Measurements from ENCODE around the gene HELT.
"Not testable (repeated sequence)": the region's sequence is repeated elsewhere in the genome, so short reads cannot be mapped to it uniquely, and the experiment has no call there.

HELT gene, protein sequence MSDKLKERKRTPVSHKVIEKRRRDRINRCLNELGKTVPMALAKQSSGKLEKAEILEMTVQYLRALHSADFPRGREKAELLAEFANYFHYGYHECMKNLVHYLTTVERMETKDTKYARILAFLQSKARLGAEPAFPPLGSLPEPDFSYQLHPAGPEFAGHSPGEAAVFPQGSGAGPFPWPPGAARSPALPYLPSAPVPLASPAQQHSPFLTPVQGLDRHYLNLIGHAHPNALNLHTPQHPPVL

DNA sequence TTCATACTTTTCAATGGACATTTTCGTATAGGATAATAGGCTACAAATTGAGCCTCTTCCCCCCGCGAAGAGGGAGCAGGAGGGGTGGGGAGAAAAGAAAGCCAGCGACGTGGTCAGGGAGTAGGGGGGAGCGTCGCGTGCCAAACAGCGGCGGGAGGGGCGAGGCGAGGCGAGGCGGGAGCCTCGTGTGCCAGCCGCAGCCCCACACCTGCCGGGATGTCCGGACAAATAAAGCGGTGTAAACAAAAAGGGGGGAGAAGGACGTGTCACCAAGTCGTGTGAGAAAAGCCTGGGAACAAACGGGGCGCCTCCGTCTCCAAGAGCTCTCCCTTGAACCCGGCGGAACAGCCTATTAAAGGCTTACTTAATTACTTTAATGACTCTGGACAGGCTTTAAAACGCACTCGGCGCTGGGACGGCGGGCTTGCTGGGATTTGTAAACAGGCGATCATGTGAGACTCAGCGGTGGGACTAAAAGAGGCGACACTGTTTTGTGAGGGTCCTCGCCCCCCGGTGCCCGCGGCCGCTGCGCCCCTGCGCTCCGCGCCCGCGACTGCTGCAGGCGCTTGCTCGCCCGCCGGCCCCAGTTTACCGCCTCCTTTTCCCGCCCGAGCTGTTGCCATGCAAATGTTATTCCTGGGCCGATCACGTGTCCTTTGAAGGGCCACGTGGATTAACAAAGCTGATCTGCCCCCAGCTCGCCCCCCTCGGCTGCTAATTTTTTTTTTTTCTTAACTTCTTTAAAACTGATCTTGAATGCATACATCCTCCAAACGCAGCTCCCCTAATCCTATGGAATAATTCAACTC is at the start of gene HELT:
TSS of gene HELT (plus strand) at position 527 of the 809 bp plus-strand sequence. CDS start 439 bp downstream, outside the sequence.
- DNase-seq: no peak

- DNase-seq: no peak
Observed at GRCh38 chr4:184968784-184969201, 49.5 kb upstream of the HELT start.

DNA sequence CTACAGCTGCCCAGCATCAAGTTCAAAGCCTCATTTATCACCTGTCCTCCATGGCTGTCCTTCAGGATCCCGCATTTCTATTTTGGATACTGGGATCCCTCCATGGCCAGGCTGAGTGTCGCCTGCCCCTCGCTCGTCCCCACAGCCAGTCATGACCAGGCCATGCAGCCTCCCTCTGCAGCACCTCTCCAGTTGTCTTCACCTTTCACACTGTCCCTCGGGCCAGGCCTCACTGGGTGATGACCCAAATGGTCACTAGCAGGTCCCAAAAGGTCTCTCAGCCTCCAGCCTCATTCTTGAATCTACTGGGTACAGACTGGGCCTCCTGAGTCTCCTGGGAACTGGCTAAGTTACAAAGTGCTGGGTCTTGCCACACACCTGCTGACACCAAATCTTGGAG is 48.7 kb upstream of the HELT start:
- DNase-seq: no peak

GRCh38 chr4:184972991-184973390 is 45.3 kb upstream of the HELT start:
- DNase-seq: no peak

GRCh38 chr4:184976348-184976747 is 41.9 kb upstream of the HELT start:
- not testable (repeated sequence) for DNase-seq

GRCh38 chr4:184977747-184978146 is 40.5 kb upstream of the HELT start:
- DNase-seq: no peak

GRCh38 chr4:184978211-184978610 is 40.1 kb upstream of the HELT start:
- DNase-seq: no peak

- DNase-seq: no peak
Observed at GRCh38 chr4:184979461-184980124, 38.7 kb upstream of the HELT start.

DNA sequence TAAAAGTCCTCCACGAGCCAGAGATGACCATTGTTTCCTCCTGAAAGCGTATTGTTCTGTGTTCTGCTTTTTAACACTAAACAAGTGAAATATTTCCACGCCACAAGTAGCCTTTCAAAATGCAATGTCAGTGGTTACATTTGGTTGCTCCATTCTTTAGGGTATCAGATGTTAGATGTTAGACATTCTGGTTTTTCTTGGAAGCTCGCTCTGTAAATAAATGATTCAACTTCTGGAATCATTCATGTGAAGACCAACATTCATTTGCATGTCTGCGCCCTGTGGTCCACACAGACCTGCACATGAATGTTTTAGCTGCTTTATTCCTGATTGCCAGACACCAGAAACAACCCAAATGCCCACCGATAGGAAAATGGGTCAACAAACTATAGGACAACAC is 38.0 kb upstream of the HELT start:
- no peak for DNase-seq

- DNase-seq: peak; percentile 35
Observed at GRCh38 chr4:184983672-184984356, 34.5 kb upstream of the HELT start.

GRCh38 chr4:184987493-184988031 is 30.7 kb upstream of the HELT start:
- no peak for DNase-seq

GRCh38 chr4:184988611-184989010 is 29.7 kb upstream of the HELT start:
- DNase-seq: no peak

DNA sequence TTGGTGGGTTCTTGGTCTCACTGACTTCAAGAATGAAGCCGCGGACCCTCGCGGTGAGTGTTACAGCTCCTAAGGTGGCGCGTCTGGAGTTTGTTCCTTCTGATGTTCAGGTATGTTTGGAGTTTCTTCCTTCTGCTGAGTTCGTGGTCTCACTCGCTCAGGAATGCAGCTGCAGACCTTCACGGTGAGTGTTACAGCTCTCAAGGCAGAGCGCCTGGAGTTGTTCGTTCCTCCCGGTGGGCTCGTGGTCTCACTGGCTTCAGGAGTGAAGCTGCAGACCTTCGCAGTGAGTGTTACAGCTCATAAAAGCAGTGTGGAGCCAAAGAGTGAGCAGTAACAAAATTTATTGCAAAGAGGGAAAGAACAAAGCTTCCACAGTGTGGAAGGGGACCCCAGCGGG is 29.0 kb upstream of the HELT start:
- DNase-seq: not testable (repeated sequence)

DNA sequence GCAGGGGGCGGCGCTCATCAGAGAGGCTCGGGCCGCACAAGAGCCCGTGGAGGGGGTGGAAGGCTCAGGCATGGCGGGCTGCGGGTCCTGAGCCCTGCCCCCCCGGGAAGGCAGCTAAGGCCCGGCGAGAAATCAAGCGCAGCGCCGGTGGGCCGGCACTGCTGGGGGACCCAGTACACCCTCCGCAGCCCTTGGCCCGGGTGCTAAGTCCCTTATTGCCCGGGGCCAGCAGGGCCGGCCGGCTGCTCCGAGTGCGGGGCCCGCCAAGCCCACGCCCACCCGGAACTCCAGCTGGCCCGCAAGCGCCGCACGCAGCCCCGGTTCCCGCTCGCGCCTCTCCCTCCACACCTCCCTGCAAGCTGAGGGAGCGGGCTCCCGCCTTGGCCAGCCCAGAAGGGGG is 28.2 kb upstream of the HELT start:
- DNase-seq: not testable (repeated sequence)

- no peak for DNase-seq
Observed at GRCh38 chr4:184991860-184992259, 26.4 kb upstream of the HELT start.

GRCh38 chr4:184992422-184992821 is 25.9 kb upstream of the HELT start:
- no peak for DNase-seq

GRCh38 chr4:184993247-184993646 is 25.0 kb upstream of the HELT start:
- no peak for DNase-seq

DNA sequence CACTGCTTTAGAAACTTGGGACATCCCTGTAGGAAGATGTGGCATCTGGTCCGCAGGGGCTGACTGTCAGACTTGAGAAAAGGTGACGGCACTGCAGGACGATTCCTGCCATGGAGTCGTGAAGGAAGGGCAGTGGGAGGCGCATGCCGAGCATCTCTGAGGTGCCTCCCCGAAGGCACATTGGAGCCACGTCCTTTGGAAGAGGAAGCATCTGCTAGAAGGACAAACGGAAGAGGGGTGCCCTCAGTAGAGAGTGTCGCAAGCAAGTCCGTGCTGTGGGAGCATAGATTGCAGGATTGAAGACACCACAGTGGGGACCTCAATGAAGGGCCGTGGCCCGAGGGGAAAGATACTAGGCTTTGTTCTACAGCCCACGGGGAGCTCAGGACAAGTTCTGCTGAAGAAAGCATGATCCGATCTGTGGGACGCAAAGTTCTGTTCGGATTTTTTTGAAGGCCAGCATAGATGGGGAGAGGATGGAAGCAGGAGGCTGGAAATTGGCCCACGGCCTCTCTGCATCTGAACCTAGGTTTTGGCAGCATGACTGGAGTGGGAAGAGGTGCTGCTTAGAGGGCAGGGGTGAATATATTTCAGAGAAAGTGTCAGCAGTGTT is 24.2 kb upstream of the HELT start:
- no peak for DNase-seq

GRCh38 chr4:184994623-184995010 is 23.7 kb upstream of the HELT start:
- no peak for DNase-seq

DNA sequence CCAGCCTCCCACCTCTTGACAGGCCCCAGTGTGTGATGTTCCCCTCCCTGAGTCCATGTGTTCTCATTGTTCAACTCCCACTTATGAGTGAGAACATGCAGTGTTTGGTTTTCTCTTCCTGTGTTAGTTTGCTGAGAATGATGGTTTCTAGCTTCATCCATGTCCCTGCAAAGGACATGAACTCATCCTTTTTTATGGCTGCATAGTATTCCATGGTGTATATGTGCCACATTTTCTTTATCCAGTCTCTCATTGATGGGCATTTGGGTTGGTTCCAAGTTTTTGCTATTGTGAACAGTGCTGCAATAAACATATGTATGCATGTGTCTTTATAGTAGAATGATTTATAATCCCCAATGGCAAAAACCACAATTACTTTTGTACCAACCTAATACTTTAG is 20.6 kb upstream of the HELT start:
- not testable (repeated sequence) for DNase-seq

- no peak for DNase-seq
Observed at GRCh38 chr4:185002784-185003183, 15.5 kb upstream of the HELT start.

DNA sequence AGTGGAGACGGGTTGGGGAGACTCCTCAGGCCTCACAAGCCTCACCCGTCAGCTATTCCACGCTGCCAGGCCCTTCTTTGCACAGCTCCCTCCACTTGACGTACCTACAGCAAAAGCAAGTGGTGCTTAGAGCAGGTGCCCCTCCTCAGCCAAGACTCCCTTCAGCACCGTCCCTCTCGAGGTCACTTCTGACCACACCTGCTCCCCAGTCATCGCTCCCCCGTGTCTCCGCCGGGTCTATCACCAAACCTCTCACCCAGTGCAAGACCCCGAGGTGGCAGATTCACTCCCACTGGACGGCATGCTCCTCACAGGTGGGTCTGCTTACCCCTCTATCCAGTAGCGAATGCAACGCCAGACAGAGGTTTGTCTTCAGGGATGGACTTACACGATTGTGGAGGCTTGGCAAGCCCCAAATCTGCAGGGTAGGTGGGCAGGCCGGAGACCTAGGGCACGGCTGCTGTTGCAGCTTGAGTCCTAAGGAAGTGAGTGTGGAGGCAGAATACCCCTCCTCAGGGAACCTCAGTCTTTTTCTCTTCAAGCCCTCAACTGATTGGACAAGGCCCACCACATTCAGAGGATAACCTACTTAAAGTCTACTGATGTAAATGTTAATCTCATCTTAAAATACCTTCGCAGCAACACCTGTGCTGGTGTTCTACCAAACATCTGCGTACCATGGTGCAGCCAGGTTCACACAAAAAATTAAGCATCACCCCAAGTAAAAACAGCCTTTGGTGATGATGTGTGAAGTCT is 14.5 kb upstream of the HELT start:
- no peak for DNase-seq

Measured in GF-D8 (cell line).